ENCODE results near the gene CARD19.

The CARD19 gene

DNA sequence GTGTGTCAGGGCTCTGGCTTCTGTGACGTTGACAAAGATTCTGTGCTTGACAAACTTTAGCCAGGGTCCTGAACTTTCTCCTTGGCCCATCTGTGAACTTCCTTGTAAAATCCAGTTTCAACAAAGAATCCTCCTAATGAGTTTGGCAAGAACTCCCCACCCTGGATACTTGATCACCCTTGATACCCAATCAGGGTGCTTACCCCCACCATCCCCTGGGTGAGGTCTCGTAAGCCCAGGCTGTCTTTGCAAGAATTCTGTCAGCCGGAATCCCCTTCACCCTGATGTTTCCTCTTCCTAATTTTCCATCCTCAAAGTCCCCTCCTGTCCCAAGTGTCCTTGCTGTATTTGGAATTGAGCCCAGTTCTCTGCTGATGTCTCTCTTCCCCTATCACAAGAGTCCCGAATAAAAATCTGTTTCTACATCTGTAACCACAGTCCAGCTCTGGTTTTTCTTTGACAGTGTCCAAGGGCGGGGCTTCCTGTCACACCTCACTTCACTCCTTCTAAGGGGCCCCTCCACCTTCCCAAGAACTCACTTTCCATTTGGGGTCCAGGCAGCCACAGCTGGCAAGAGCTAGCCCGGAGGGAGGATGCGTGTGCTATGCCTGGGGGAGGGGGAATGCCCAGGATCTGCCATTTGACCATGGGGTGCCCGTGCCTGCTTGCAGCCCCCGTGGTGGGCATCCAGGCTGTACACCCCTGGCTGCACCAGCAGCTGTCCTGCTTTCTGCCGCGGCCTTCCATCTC is 2.7 kb upstream of the CARD19 start:
- TF ChIP-seq TCF12 (IDR thresholded peaks at IDR 0.05; ENCODE audit: low read depth) = no peak
- TF ChIP-seq EGR1 (IDR thresholded peaks at IDR 0.05) = no peak
- TF ChIP-seq, protein P1, sequence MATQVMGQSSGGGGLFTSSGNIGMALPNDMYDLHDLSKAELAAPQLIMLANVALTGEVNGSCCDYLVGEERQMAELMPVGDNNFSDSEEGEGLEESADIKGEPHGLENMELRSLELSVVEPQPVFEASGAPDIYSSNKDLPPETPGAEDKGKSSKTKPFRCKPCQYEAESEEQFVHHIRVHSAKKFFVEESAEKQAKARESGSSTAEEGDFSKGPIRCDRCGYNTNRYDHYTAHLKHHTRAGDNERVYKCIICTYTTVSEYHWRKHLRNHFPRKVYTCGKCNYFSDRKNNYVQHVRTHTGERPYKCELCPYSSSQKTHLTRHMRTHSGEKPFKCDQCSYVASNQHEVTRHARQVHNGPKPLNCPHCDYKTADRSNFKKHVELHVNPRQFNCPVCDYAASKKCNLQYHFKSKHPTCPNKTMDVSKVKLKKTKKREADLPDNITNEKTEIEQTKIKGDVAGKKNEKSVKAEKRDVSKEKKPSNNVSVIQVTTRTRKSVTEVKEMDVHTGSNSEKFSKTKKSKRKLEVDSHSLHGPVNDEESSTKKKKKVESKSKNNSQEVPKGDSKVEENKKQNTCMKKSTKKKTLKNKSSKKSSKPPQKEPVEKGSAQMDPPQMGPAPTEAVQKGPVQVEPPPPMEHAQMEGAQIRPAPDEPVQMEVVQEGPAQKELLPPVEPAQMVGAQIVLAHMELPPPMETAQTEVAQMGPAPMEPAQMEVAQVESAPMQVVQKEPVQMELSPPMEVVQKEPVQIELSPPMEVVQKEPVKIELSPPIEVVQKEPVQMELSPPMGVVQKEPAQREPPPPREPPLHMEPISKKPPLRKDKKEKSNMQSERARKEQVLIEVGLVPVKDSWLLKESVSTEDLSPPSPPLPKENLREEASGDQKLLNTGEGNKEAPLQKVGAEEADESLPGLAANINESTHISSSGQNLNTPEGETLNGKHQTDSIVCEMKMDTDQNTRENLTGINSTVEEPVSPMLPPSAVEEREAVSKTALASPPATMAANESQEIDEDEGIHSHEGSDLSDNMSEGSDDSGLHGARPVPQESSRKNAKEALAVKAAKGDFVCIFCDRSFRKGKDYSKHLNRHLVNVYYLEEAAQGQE (IDR thresholded peaks at IDR 0.05; ENCODE audit: low read depth) = no peak
- TF ChIP-seq NFIC (IDR thresholded peaks at IDR 0.05) = no peak
- TF ChIP-seq TEAD4 (IDR thresholded peaks at IDR 0.05) = no peak
- TF ChIP-seq ZBTB7A (IDR thresholded peaks at IDR 0.05; ENCODE audit: low read depth) = no peak; the same call in 1 of the 2 replicates

DNA sequence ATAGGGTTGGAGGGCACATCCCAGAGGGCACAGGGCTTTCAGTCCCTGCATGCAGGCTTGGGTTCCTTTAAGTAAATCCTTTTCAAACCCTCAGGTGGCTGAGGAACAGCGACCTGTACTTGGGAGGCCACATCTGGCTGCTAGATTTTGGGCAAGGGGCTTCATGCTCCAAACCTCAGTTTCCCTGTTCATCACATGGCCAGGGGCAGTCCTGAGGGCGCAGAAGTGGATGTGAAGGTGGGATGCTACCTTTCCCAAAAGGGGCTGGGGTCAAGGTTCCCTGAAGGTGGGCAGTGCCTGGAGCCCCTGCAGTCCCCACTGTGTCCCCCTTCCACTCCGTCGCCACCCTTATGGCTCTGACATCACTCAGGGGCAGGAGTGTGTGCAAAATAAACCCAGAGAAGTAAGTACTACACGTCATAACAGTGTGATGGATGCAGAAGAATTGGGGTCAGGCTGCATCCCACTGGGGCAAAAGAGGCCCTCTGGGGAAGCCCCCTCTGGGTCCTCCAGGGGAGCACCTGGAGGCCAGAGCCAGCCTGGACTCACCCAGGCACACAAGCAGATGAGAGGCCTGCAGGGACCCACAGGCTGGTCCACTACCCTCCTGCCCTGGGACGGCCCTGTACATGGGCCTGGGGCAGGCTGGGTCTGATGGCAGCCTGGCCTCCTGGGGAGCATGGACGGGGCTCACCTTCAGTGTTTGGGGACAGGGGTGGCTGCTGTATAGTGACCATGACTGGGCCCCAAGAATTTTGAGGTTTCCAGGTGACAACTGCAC is 1.9 kb upstream of the CARD19 start:
- TF ChIP-seq CREB1 (IDR thresholded peaks at IDR 0.05; ENCODE audit: low read depth) (no peak), ZBTB7A (IDR thresholded peaks at IDR 0.05; ENCODE audit: low read depth) (no peak), FOXM1 (IDR thresholded peaks at IDR 0.05; ENCODE audit: borderline replicate concordance, low read depth) (no peak), TCF12 (IDR thresholded peaks at IDR 0.05; ENCODE audit: low read depth) (no peak), EP300 (IDR thresholded peaks at IDR 0.05; ENCODE audit: borderline replicate concordance) (no peak)
- TF ChIP-seq, protein P2, sequence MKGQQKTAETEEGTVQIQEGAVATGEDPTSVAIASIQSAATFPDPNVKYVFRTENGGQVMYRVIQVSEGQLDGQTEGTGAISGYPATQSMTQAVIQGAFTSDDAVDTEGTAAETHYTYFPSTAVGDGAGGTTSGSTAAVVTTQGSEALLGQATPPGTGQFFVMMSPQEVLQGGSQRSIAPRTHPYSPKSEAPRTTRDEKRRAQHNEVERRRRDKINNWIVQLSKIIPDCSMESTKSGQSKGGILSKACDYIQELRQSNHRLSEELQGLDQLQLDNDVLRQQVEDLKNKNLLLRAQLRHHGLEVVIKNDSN (IDR thresholded peaks at IDR 0.05) = no peak

DNA sequence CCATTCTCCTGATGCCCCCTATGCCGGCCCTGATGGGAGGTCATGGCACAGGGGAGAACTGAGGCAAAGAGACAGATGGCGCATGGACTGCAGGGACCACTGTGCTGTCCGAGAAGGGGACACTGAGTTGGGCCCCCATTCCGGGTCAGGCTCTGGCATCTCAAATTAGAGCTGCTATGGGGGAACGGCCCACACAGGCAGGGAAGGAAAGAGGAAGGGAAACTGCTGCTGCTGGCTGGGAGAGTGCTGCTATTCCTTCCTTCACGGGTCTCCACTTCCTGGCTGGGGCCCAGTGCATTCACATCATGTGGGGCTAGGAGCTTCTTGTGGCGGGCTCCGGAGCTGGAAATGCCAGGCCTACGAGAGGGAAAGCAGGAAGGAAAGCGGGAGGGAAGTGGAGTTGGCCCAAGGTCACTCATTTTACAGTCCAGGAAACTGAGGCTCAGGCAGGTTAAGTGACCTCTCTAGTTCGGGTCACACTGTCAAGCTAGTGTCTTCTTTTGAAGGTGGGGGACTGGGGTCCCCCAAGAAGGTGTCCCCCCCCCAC is 1.3 kb upstream of the CARD19 start:
- TF ChIP-seq EP300 (IDR thresholded peaks at IDR 0.05; ENCODE audit: borderline replicate concordance) = no peak
- no peak for TF ChIP-seq NFIC (IDR thresholded peaks at IDR 0.05)
- TF ChIP-seq, protein P1 (IDR thresholded peaks at IDR 0.05; ENCODE audit: low read depth) = no peak
- TF ChIP-seq RAD21 (IDR thresholded peaks at IDR 0.05; ENCODE audit: low read depth) = no peak
- TF ChIP-seq CEBPB (IDR thresholded peaks at IDR 0.05) = no peak
- TF ChIP-seq CREB1 (IDR thresholded peaks at IDR 0.05; ENCODE audit: low read depth) = no peak
- no peak for TF ChIP-seq TAF1 (IDR thresholded peaks at IDR 0.05; ENCODE audit: low read depth)
- TF ChIP-seq TCF12 (IDR thresholded peaks at IDR 0.05; ENCODE audit: low read depth) = no peak
- TF ChIP-seq TEAD4 (IDR thresholded peaks at IDR 0.05) = no peak
- TF ChIP-seq, protein P3, sequence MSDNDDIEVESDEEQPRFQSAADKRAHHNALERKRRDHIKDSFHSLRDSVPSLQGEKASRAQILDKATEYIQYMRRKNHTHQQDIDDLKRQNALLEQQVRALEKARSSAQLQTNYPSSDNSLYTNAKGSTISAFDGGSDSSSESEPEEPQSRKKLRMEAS (IDR thresholded peaks at IDR 0.05) = no peak
- no peak for TF ChIP-seq ZBTB7A (IDR thresholded peaks at IDR 0.05; ENCODE audit: low read depth)
- no peak for TF ChIP-seq FOXM1 (IDR thresholded peaks at IDR 0.05; ENCODE audit: borderline replicate concordance, low read depth)
- TF ChIP-seq, protein P2 (IDR thresholded peaks at IDR 0.05) = no peak
- no peak for TF ChIP-seq YY1 (IDR thresholded peaks at IDR 0.05; ENCODE audit: low read depth)
- no peak for TF ChIP-seq EGR1 (IDR thresholded peaks at IDR 0.05)

DNA sequence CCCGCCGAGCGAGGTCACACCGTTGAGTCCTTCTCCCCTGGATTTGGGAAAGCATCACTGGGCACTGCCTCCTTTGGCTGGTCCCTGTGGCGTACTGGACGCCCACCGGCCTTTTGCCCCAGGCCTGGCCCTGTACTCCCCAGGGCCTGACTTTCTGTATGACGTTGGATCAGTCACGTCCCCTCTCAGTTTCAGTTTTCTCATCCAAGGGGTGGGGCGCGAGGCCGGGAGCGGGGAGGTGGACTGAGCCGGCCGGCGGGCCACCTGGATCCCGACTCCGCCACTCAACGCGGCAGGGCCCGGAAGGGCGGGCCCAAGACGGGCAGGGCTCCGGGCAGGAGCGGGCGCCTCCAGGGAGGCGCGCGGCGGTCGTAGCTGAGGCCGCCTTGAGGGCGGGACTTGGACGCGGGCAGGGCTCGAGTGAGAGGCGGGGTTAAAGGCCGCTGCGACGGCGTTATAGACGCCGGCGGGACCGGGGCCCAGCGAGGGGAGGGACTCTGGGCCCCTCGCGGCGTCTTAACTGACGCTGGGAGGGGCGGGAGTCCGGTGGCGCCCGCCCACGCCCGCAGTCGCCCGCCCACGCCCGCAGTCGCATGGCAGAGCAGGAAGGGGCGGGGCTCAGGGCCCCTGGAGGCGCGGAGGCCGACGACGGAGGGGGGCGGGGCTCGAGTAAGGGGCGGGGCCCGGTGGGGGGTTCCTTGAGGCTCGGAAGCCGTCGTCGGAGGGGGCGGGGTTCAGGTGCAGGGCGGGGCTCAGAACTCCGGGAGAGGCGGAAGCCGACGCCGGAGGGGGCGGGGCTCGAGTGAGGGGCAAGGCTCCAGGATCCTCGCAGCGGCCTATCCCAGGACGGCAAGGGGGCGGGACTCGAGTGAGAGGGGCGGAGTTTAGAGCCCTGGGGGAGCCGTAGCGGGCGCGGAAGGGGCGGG is 549 bp upstream of the CARD19 start:
- TF ChIP-seq CREB1 (IDR thresholded peaks at IDR 0.05; ENCODE audit: low read depth) = no peak
- TF ChIP-seq, protein P1 (IDR thresholded peaks at IDR 0.05; ENCODE audit: low read depth) = no peak
- no peak for TF ChIP-seq ZBTB7A (IDR thresholded peaks at IDR 0.05; ENCODE audit: low read depth)
- no peak for TF ChIP-seq YY1 (IDR thresholded peaks at IDR 0.05; ENCODE audit: low read depth)
- no peak for TF ChIP-seq TEAD4 (IDR thresholded peaks at IDR 0.05)
- no peak for TF ChIP-seq CEBPB (IDR thresholded peaks at IDR 0.05)
- no peak for TF ChIP-seq RAD21 (IDR thresholded peaks at IDR 0.05; ENCODE audit: low read depth)
- TF ChIP-seq, protein P2 (IDR thresholded peaks at IDR 0.05) = no peak
- TF ChIP-seq, protein P3 (IDR thresholded peaks at IDR 0.05) = peak; percentile 42
- TF ChIP-seq NFIC (IDR thresholded peaks at IDR 0.05) = no peak
- 0 out of 2 replicates have a peak, but pooled peaks have one; percentile 22 for TF ChIP-seq TCF12 (IDR thresholded peaks at IDR 0.05; ENCODE audit: low read depth)
- no peak for TF ChIP-seq EP300 (IDR thresholded peaks at IDR 0.05; ENCODE audit: borderline replicate concordance)
- TF ChIP-seq FOXM1 (IDR thresholded peaks at IDR 0.05; ENCODE audit: borderline replicate concordance, low read depth) = no peak
- TF ChIP-seq TAF1 (IDR thresholded peaks at IDR 0.05; ENCODE audit: low read depth) = peak; percentile 37; the same call in 1 of the 2 replicates
- peak; percentile 90 for TF ChIP-seq EGR1 (IDR thresholded peaks at IDR 0.05)
